Trophoblast cell (in vitro differentiated cells and primary cell): Measurements from ENCODE around the gene TOMM7. TPM values are rescaled to one million over a fixed set of nuclear protein-coding genes. Genes with fewer than 3 reads are reported as not detected.

Experiments used
- DNase-seq, 2 donors: peaks; one replicate each; pipeline ENCODE4 v3.0.0-alpha.2; 2016
- H2AFZ ChIP-seq: 2 replicates; pipeline ENCODE4 v1.6.1; 2013; ENCODE audit warnings: low read length, moderate library complexity, mild to moderate bottlenecking; ENCODE audit not compliant: insufficient read depth, poor library complexity
- H2AK5ac ChIP-seq: 2 replicates; pipeline ENCODE4 v1.6.1; 2013; ENCODE audit warnings: mild to moderate bottlenecking, low read length
- H2BK120ac ChIP-seq: 2 replicates; pipeline ENCODE4 v1.6.1; 2013; ENCODE audit warnings: low read length, mild to moderate bottlenecking, moderate library complexity; ENCODE audit not compliant: insufficient read depth, poor library complexity
- H2BK12ac ChIP-seq: 2 replicates; pipeline ENCODE4 v1.6.1; 2013; ENCODE audit warnings: mild to moderate bottlenecking, low read length, moderate library complexity
- H2BK5ac ChIP-seq: 2 replicates; pipeline ENCODE4 v1.6.1; 2013; ENCODE audit warnings: low read length, low read depth, moderate library complexity, mild to moderate bottlenecking; ENCODE audit not compliant: poor library complexity
- H3K14ac ChIP-seq: 2 replicates; pipeline ENCODE4 v1.6.1; 2013; ENCODE audit warnings: mild to moderate bottlenecking, low read length
- H3K18ac ChIP-seq: 2 replicates; pipeline ENCODE4 v1.6.1; 2013; ENCODE audit warnings: mild to moderate bottlenecking, low read length
- H3K23ac ChIP-seq: 2 replicates; pipeline ENCODE4 v1.6.1; 2013; ENCODE audit warnings: low read length
- H3K27ac ChIP-seq: 2 replicates; pipeline ENCODE4 v1.5.1; 2013; ENCODE audit warnings: low read depth, mild to moderate bottlenecking, inconsistent platforms, low read length, moderate library complexity
- H3K27me3 ChIP-seq: 2 replicates; pipeline ENCODE4 v1.6.1; 2013; ENCODE audit warnings: inconsistent platforms, mild to moderate bottlenecking, low read length, moderate library complexity; ENCODE audit not compliant: insufficient read depth
- H3K36me3 ChIP-seq, 2 experiments: 1 replicate in 1 of 2; 2 replicates in 1 of 2; pipeline ENCODE4 v1.6.1; 2013; ENCODE audit warnings: low read length in 2 of 2, mild to moderate bottlenecking in 2 of 2, moderate library complexity in 1 of 2; ENCODE audit not compliant: insufficient read depth in 2 of 2, control insufficient read depth in 1 of 2
- H3K4ac ChIP-seq: 2 replicates; pipeline ENCODE4 v1.6.1; 2013; ENCODE audit warnings: low read depth, mild to moderate bottlenecking, low read length, moderate library complexity
- H3K4me1 ChIP-seq, 2 experiments: 1 replicate in 1 of 2; 2 replicates in 1 of 2; pipeline ENCODE4 v1.6.1; 2013; ENCODE audit warnings: low read length in 2 of 2, mild to moderate bottlenecking in 2 of 2, moderate library complexity in 1 of 2; ENCODE audit not compliant: insufficient read depth in 2 of 2, control insufficient read depth in 1 of 2
- H3K4me2 ChIP-seq: 2 replicates; pipeline ENCODE4 v1.6.1; 2013; ENCODE audit warnings: inconsistent platforms, mild to moderate bottlenecking, low read length, moderate library complexity
- H3K4me3 ChIP-seq: 2 replicates; pipeline ENCODE4 v1.5.1; 2013; ENCODE audit warnings: mild to moderate bottlenecking, low read depth, low read length, inconsistent platforms
- H3K79me1 ChIP-seq: one replicate; pipeline ENCODE4 v1.6.1; 2013; ENCODE audit warnings: low read length
- H3K79me2 ChIP-seq: 2 replicates; pipeline ENCODE4 v1.6.1; 2013; ENCODE audit warnings: low read length, mild to moderate bottlenecking; ENCODE audit not compliant: control insufficient read depth, insufficient read depth, poor library complexity
- H3K9ac ChIP-seq: 2 replicates; pipeline ENCODE4 v1.6.1; 2013; ENCODE audit warnings: mild to moderate bottlenecking, low read length
- H3K9me3 ChIP-seq: 2 replicates; pipeline ENCODE4 v1.6.1; 2013; ENCODE audit warnings: low read depth, mild to moderate bottlenecking, control low read depth, inconsistent platforms, low read length; ENCODE audit not compliant: insufficient read depth
- H4K12ac ChIP-seq: 2 replicates; pipeline ENCODE4 v1.6.1; 2013; ENCODE audit warnings: low read depth, mild to moderate bottlenecking, low read length, moderate library complexity
- H4K8ac ChIP-seq: 2 replicates; pipeline ENCODE4 v1.6.1; 2013; ENCODE audit warnings: low read depth, mild to moderate bottlenecking, low read length, moderate library complexity
- H4K91ac ChIP-seq: one replicate; pipeline ENCODE4 v1.6.1; 2013; ENCODE audit warnings: low read depth, mild to moderate bottlenecking, low read length, moderate library complexity
- WGBS: extraction: QIAGEN DNeasy Blood & Tissue Kit; methylation state at CpG from one replicate; pipeline ENCODE4 v1.1.7; 2013; ENCODE audit warnings: missing lambda C conversion rate; ENCODE audit not compliant: insufficient read length, insufficient coverage; ENCODE audit errors: extremely low coverage; 5-methylcytosine and 5-hydroxymethylcytosine counted together
- polyA plus RNA-seq: library from polyadenylated mRNA; stranded (reverse); fragments of 200-250 nt; gene quantifications from 2 replicates; pipeline ENCODE4 v1.2.3, GENCODE V29; 2013

Gene TOMM7
- polyA plus RNA-seq: 213 and 220 TPM in 2 replicates

DNA sequence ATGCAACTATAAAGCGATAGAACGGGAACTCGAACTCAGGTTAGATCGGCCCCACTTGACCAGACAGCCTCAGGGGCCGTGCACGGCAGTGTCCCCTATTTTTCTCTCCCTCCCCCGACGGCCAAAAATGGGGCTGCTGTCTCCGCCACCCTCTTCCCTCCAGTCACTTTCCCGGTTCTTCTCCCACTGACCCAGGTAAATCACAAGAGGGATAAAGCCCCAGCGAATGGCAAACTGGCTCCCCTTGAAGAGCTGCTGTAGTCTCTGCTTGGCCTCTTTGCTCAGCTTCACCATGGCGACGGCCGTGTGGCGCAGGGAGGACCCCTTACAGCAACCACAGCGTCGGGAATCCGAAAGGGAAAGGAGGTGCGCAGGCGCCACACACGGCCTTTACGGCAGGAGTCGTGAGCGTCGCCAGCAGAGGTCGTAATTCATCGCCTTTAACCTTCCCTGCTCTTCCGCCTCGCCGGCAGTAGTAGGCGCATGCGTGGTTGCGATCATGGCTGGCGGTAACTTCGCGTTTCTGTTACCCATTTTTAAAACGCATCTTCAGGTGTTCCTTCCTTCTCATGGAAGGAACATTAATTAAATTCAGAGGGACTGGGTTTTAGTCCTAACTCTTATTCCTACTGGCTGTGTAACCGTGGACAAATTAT, at the start of gene TOMM7:
TSS of gene TOMM7 (minus strand) at position 364 of the 656 bp plus-strand sequence. CDS start at position 294, 70 bp downstream.
- H3K79me2 ChIP-seq: peaks cover 9% of the 10 kb centered on the region
- no peak within 1 kb of the TSS for H3K23ac ChIP-seq
- H4K91ac ChIP-seq: peak within 1 kb of the TSS; percentile 76
- peak within 1 kb of the TSS; percentile 89 for H3K9ac ChIP-seq
- no peaks in the 10 kb centered on the region for H3K9me3 ChIP-seq
- no peak within 1 kb of the TSS for H3K27ac ChIP-seq
- peak within 1 kb of the TSS; percentile 94 for H3K4me2 ChIP-seq
- H2AFZ ChIP-seq: peak within 1 kb of the TSS; percentile 59
- H3K4ac ChIP-seq: peak within 1 kb of the TSS; percentile 82
- peak; percentile 97 to 98 for DNase-seq
- H3K4me1 ChIP-seq: peaks cover 0 to 7% of the 10 kb centered on the region in 2 experiments
- H3K4me3 ChIP-seq: peak within 1 kb of the TSS; percentile 87
- peak within 1 kb of the TSS; percentile 28 for H2BK5ac ChIP-seq
- no peak within 1 kb of the TSS for H2BK120ac ChIP-seq
- peaks cover 7% of the 10 kb centered on the region for H3K79me1 ChIP-seq
- no peaks in the 10 kb centered on the region for H3K27me3 ChIP-seq
- no peak within 1 kb of the TSS for H2AK5ac ChIP-seq
- peak within 1 kb of the TSS; percentile 55 for H3K18ac ChIP-seq
- peak within 1 kb of the TSS; percentile 71 for H4K12ac ChIP-seq
- no peaks in the 10 kb centered on the region for H3K36me3 ChIP-seq
- no CpG with 5 or more reads among the region's 38 CpGs for WGBS
- H2BK12ac ChIP-seq: no peak within 1 kb of the TSS
- H3K14ac ChIP-seq: peak within 1 kb of the TSS; percentile 67
- H4K8ac ChIP-seq: peak within 1 kb of the TSS; percentile 88

DNA sequence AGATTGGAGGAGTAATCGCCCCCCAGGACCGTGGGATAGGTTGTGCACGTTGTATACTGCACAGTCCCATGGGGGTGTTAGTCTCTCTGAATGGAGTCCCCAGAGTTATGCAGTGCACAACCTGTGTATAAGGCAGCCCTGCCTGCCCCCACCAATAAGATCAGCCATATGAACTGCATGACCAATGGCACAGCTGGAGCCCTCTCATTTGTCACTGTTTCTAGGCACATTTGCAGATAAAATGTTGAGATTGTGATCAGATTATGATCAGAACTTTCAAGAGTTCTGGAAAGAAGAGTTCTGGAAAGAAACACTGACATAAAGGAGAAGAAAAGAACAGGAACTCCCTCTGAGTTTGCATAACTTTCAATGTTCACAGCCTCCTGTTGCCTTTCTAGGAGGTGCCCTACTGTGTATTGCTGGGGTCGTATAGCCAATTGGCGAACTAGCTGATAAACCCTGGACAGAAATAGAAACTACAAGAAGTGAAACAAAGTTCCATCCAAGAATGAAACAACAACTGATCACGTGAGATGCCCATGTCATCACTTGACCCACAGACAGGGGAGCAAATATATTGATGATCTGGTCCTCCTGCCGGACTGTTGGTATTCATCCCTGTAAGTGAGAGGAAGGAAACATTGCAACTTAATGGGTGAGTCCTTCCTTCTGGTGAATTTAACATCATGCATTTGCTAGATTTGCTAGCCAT, 49.6 kb upstream of the TOMM7 start:
- no peaks in the 10 kb centered on the region for H3K9me3 ChIP-seq
- H3K4me1 ChIP-seq: peaks cover 0 to under 1% of the 10 kb centered on the region in 2 experiments
- no peak overlapping the region for H2BK12ac ChIP-seq
- H3K79me2 ChIP-seq: no peaks in the 10 kb centered on the region
- no peak overlapping the region for H3K4me3 ChIP-seq
- no peak overlapping the region for H3K14ac ChIP-seq
- H3K79me1 ChIP-seq: no peaks in the 10 kb centered on the region
- no peaks in the 10 kb centered on the region for H3K27me3 ChIP-seq
- no peak overlapping the region for H4K8ac ChIP-seq
- no peak overlapping the region for H4K91ac ChIP-seq
- H3K18ac ChIP-seq: no peak overlapping the region
- no peak overlapping the region for H3K9ac ChIP-seq
- H3K27ac ChIP-seq: no peak overlapping the region
- no peak overlapping the region for H3K4ac ChIP-seq
- no peaks in the 10 kb centered on the region for H3K36me3 ChIP-seq
- H3K4me2 ChIP-seq: no peak overlapping the region
- H2BK120ac ChIP-seq: no peak overlapping the region
- H3K23ac ChIP-seq: no peak overlapping the region
- no peak overlapping the region for H2AFZ ChIP-seq
- no peak for DNase-seq
- no peak overlapping the region for H4K12ac ChIP-seq
- no CpG with 5 or more reads among the region's 7 CpGs for WGBS
- no peak overlapping the region for H2AK5ac ChIP-seq
- H2BK5ac ChIP-seq: no peak overlapping the region

DNA sequence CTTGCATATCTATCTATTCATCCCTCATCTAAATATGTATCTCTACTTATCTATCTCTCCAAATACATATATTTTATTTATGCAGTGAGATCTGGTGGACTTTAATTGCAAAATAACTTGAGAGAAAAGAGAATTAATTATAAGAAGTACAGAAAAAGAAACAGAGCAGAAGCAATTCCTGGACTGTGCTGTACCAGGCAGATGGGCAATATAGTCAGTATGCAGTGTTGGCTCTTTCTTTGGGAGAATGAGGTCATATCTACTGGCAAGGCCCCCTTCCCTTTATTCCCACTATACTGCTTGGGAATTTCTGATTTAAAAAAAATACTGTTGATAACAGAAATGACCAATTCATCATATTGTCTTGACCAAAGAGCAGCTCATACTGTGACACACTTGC, 49.0 kb upstream of the TOMM7 start:
- H3K4me2 ChIP-seq: no peak overlapping the region
- no peak overlapping the region for H4K12ac ChIP-seq
- H3K4ac ChIP-seq: no peak overlapping the region
- H3K23ac ChIP-seq: no peak overlapping the region
- H3K4me1 ChIP-seq: no peaks in the 10 kb centered on the region
- H2BK120ac ChIP-seq: no peak overlapping the region
- no peak overlapping the region for H4K8ac ChIP-seq
- H3K14ac ChIP-seq: no peak overlapping the region
- H3K27me3 ChIP-seq: no peaks in the 10 kb centered on the region
- H3K36me3 ChIP-seq: no peaks in the 10 kb centered on the region
- no peak overlapping the region for H2BK12ac ChIP-seq
- H2AFZ ChIP-seq: no peak overlapping the region
- no peak overlapping the region for H3K27ac ChIP-seq
- no peak for DNase-seq
- no peak overlapping the region for H4K91ac ChIP-seq
- no peak overlapping the region for H3K18ac ChIP-seq
- no peak overlapping the region for H3K4me3 ChIP-seq
- no peaks in the 10 kb centered on the region for H3K79me2 ChIP-seq
- no peak overlapping the region for H2BK5ac ChIP-seq
- no peaks in the 10 kb centered on the region for H3K79me1 ChIP-seq
- no peaks in the 10 kb centered on the region for H3K9me3 ChIP-seq
- H2AK5ac ChIP-seq: no peak overlapping the region
- no peak overlapping the region for H3K9ac ChIP-seq

DNA sequence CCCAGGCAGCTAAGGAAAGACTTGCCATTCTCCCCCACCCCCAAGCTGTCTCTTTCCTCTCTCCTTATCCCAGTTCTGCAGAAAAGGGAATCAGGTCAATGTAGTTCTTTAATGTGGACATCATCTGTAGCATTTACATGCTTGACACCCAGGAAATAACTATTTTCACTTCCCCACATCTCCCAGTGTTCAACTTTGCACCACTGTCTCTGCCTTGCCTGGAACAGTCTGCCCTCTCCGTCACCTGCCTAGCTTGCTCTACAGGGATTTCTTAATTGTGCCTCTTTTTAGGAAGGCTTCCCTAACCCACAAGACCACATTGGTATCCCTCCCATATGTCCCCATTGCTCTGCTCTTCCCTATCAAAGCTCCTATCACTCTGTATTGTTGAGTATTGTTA, 45.9 kb upstream of the TOMM7 start:
- no peak overlapping the region for H3K23ac ChIP-seq
- H3K36me3 ChIP-seq: no peaks in the 10 kb centered on the region
- H3K79me2 ChIP-seq: no peaks in the 10 kb centered on the region
- no peak overlapping the region for H4K8ac ChIP-seq
- H2AFZ ChIP-seq: no peak overlapping the region
- H3K14ac ChIP-seq: no peak overlapping the region
- H2BK12ac ChIP-seq: no peak overlapping the region
- H2AK5ac ChIP-seq: no peak overlapping the region
- no peak for DNase-seq
- H3K4ac ChIP-seq: no peak overlapping the region
- no peak overlapping the region for H4K12ac ChIP-seq
- H4K91ac ChIP-seq: no peak overlapping the region
- no peak overlapping the region for H3K9ac ChIP-seq
- H2BK120ac ChIP-seq: no peak overlapping the region
- no CpG with 5 or more reads among the region's 1 CpG for WGBS
- no peaks in the 10 kb centered on the region for H3K4me1 ChIP-seq
- no peak overlapping the region for H2BK5ac ChIP-seq
- no peaks in the 10 kb centered on the region for H3K27me3 ChIP-seq
- H3K4me3 ChIP-seq: no peak overlapping the region
- no peaks in the 10 kb centered on the region for H3K79me1 ChIP-seq
- H3K4me2 ChIP-seq: no peak overlapping the region
- no peak overlapping the region for H3K27ac ChIP-seq
- no peak overlapping the region for H3K18ac ChIP-seq
- no peaks in the 10 kb centered on the region for H3K9me3 ChIP-seq
